Measurements from ENCODE around the gene INPP4B.
"Not testable (repeated sequence)": the region's sequence is repeated elsewhere in the genome, so short reads cannot be mapped to it uniquely, and the experiment has no call there.

INPP4B gene

GRCh38 chr4:142535009-142535408 is 311.1 kb downstream of the INPP4B start:
- no peak for DNase-seq

GRCh38 chr4:142532054-142532453 is 314.0 kb downstream of the INPP4B start:
- DNase-seq = no peak

GRCh38 chr4:142530728-142531127 is 315.4 kb downstream of the INPP4B start:
- no peak for DNase-seq

- DNase-seq = no peak
Measured at GRCh38 chr4:142528433-142528832, 317.7 kb downstream of the INPP4B start.

GRCh38 chr4:142523111-142523510 is 323.0 kb downstream of the INPP4B start:
- no peak for DNase-seq

GRCh38 chr4:142519342-142519741 is 326.8 kb downstream of the INPP4B start:
- no peak for DNase-seq

GRCh38 chr4:142516686-142517526 is 329.2 kb downstream of the INPP4B start:
- no peak for DNase-seq

- DNase-seq = no peak
Measured at GRCh38 chr4:142512161-142512560, 333.9 kb downstream of the INPP4B start.

GRCh38 chr4:142509881-142510280 is 336.2 kb downstream of the INPP4B start:
- DNase-seq = no peak

GRCh38 chr4:142509381-142509780 is 336.7 kb downstream of the INPP4B start:
- not testable (repeated sequence) for DNase-seq

GRCh38 chr4:142500966-142501365 is 345.1 kb downstream of the INPP4B start:
- no peak for DNase-seq

GRCh38 chr4:142497606-142498005 is 348.5 kb downstream of the INPP4B start:
- DNase-seq = no peak

GRCh38 chr4:142493255-142494110 is 352.6 kb downstream of the INPP4B start:
- DNase-seq = no peak

GRCh38 chr4:142485452-142485851 is 360.6 kb downstream of the INPP4B start:
- DNase-seq = no peak

- DNase-seq = no peak
Measured at GRCh38 chr4:142480244-142480643, 365.9 kb downstream of the INPP4B start.

- no peak for DNase-seq
Measured at GRCh38 chr4:142475663-142476062, 370.4 kb downstream of the INPP4B start.

- no peak for DNase-seq
Measured at GRCh38 chr4:142474398-142475087, 371.6 kb downstream of the INPP4B start.

GRCh38 chr4:142473960-142474338 is 372.2 kb downstream of the INPP4B start:
- DNase-seq = no peak

GRCh38 chr4:142473218-142473959 is 372.7 kb downstream of the INPP4B start:
- no peak for DNase-seq

GRCh38 chr4:142467088-142467487 is 379.0 kb downstream of the INPP4B start:
- DNase-seq = no peak

- no peak for DNase-seq
Measured at GRCh38 chr4:142465526-142465925, 380.6 kb downstream of the INPP4B start.

GRCh38 chr4:142463206-142463605 is 382.9 kb downstream of the INPP4B start:
- DNase-seq = no peak

Data from activated naive CD4-positive, alpha-beta T cell treated with Interleukin-2 at 50 U/mL for 16 hours (primary cell).